GM18519 (cell line): ENCODE data around the gene ADGRD1.
"Not testable (repeated sequence)": the region's sequence is repeated elsewhere in the genome, so short reads cannot be mapped to it uniquely, and the experiment has no call there.

Experiments used
- ATAC-seq: cut with Tn5 transposase; IDR thresholded peaks from one replicate; pipeline ENCODE4 v1.9.1; 2021; ENCODE audit warnings: mild to moderate bottlenecking, moderate library complexity; ENCODE audit not compliant: unreplicated experiment, low FRiP score

Gene ADGRD1

GRCh38 chr12:131066207-131066885, 112.6 kb downstream of the ADGRD1 start:
- ATAC-seq = no peak

GRCh38 chr12:131066886-131067490, 113.3 kb downstream of the ADGRD1 start:
- no peak for ATAC-seq

- ATAC-seq = no peak
Measured at GRCh38 chr12:131067981-131068851, 114.5 kb downstream of the ADGRD1 start.

GRCh38 chr12:131068926-131069720, 115.4 kb downstream of the ADGRD1 start:
- ATAC-seq = not testable (repeated sequence)

GRCh38 chr12:131070136-131070535, 116.4 kb downstream of the ADGRD1 start:
- not testable (repeated sequence) for ATAC-seq

GRCh38 chr12:131070668-131071067, 117.0 kb downstream of the ADGRD1 start:
- ATAC-seq = not testable (repeated sequence)

GRCh38 chr12:131071234-131071820, 117.6 kb downstream of the ADGRD1 start:
- ATAC-seq = not testable (repeated sequence)

GRCh38 chr12:131071950-131072349, 118.2 kb downstream of the ADGRD1 start:
- not testable (repeated sequence) for ATAC-seq

GRCh38 chr12:131072451-131073230, 118.9 kb downstream of the ADGRD1 start:
- no peak for ATAC-seq

GRCh38 chr12:131074221-131075083, 120.7 kb downstream of the ADGRD1 start:
- no peak for ATAC-seq

- ATAC-seq = no peak
Measured at GRCh38 chr12:131075194-131075593, 121.5 kb downstream of the ADGRD1 start.

GRCh38 chr12:131075611-131076010, 121.9 kb downstream of the ADGRD1 start:
- no peak for ATAC-seq

- ATAC-seq = no peak
Measured at GRCh38 chr12:131076296-131076695, 122.6 kb downstream of the ADGRD1 start.

- ATAC-seq = no peak
Measured at GRCh38 chr12:131076791-131077747, 123.4 kb downstream of the ADGRD1 start.

- no peak for ATAC-seq
Measured at GRCh38 chr12:131077931-131078391, 124.3 kb downstream of the ADGRD1 start.

GRCh38 chr12:131082290-131083194, 128.8 kb downstream of the ADGRD1 start:
- no peak for ATAC-seq
